Measurements from ENCODE around the gene FLNA. TPM values are rescaled to one million over a fixed set of nuclear protein-coding genes. Genes with fewer than 3 reads are reported as not detected.
A peak's percentile ranks its signal among the peaks of the same experiment; 100 is the strongest.

FLNA gene
- total and polyA plus RNA-seq, 9 of the 15 experiments (the other 6 are each of a cell fraction or from before 2014, with no cell fraction given) = 6.2 to 735 (median 135) TPM

DNA sequence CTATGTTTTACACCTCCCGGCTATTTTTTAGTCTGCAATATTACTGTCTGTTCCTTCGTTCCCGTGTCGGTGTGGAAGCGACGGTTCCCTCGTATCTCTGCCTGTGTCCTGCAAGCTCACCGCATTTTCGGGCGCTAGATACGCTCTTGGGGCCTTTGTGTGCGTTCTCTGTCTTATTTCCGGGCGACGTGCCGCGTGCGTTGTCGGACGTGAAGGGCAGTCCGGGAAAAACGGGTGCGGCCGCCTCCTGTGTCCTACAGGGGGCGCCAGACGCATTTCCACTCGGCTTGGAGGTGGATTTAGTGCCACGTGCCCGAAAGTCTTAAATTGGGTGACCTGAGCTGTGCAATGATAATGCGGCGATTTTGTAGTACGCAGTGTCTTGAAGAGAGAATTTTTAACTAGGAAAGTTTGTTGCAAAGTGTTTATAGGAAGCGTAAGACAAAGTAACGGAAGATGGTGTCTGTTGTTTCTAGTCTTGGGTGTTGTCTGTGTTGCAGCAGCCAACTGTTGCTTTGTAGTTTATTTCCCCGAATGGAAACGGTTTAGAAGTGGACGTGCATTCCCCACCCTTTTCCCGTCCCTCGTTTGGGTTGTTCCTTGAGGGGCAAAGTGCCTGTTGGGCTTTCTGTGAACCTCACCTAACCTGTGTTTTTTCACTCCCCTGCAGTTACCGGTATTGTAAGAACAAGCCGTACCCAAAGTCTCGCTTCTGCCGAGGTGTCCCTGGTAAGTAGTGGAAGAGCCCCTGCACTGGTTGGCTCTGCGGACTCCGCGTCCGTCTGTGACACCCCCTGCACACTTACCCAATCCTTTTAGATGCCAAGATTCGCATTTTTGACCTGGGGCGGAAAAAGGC is 24.5 kb upstream of the FLNA start (continued):
- TF ChIP-seq, protein P1, sequence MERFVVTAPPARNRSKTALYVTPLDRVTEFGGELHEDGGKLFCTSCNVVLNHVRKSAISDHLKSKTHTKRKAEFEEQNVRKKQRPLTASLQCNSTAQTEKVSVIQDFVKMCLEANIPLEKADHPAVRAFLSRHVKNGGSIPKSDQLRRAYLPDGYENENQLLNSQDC (CRISPR knock-in tag; IDR thresholded peaks at IDR 0.05) = no peak
- TF ChIP-seq BCOR (IDR thresholded peaks at IDR 0.05) = no peak; the same call in 1 of the 2 replicates

DNA sequence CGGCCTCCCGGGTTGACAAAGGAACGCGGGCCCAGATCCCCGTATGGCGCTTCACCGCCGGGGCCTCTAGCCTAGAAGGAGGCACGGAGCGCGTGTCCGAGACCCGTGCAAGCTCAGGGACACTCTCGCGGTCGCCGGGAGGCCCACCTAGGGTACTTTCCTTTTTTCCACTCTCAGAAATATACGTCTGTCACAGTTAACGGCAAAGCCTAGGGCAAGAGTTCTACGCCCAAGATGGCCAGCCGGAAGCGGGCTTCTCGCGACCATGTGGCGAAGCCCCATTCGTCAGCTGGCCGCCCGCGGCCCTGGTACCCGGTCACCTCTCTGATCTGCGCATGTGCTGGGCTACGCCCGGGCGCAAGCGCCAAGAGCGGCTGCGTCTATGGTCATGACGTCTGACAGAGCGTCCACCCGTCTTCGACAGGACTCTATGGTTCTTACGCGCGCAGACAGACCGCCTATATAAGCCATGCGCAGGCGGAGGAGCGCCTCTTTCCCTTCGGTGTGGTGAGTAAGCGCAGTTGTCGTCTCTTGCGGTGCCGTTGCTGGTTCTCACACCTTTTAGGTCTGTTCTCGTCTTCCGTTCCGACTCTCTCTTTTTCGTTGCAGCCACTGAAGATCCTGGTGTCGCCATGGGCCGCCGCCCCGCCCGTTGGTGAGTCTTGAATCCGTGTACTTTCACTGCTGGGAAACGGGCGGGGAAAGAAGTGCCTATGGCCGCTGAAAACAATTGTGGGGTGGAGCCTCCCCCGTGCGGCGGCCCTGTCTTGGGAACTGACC is 23.6 kb upstream of the FLNA start, which contains the start of gene RPL10:
RPL10 (plus strand) TSS at position 490 of the 780 bp plus-strand sequence; CDS start at position 633, 143 bp downstream.
- Histone ChIP-seq H3K9me3 (replicated peaks; ENCODE audit: control insufficient read depth, insufficient read depth, low read depth, low read length) (no peaks in the 10 kb centered on the region; the same call in 1 of the 2 replicates), H3K9ac (ENCODE audit: insufficient read depth in 1 of 2, low read depth in 2 of 2, low read length in 2 of 2) (peak within 1 kb of the TSS; percentile 95 to 98), H3K4me1 (replicated peaks in 1 of 2; ENCODE audit: control insufficient read depth in 2 of 2, insufficient read depth in 2 of 2, low read length in 2 of 2) (peaks cover 5 to 18% of the 10 kb centered on the region in 2 experiments; a peak in 3 of 5 replicates), H2AFZ (ENCODE audit: low read depth, low read length) (peak within 1 kb of the TSS; percentile 85), H3K79me2 (ENCODE audit: control insufficient read depth, insufficient read depth, low read length) (peaks cover 42% of the 10 kb centered on the region), H3K27me3 (ENCODE audit: control insufficient read depth in 2 of 2, insufficient read depth in 2 of 2, low read length in 2 of 2) (no peaks in the 10 kb centered on the region), H4K20me1 (replicated peaks; ENCODE audit: control insufficient read depth, insufficient read depth, low read length) (peaks cover 13% of the 10 kb centered on the region), H3K27ac (ENCODE audit: extremely low read depth, low read depth, low read length) (peak within 1 kb of the TSS; percentile 97), H3K4me3 (peak within 1 kb of the TSS; percentile 76), H3K4me2 (ENCODE audit: insufficient read depth, low read length) (peak within 1 kb of the TSS; percentile 97), H3K36me3 (ENCODE audit: control insufficient read depth, insufficient read depth, low read length) (peaks cover 35% of the 10 kb centered on the region), H3K9me1 (ENCODE audit: control insufficient read depth, insufficient read depth, low read length) (no peaks in the 10 kb centered on the region)
- ATAC-seq = peak; percentile 69
- DNase-seq (ENCODE audit: extremely low read depth in 1 of 4, low spot score in 3 of 4) = peak; percentile 89 to 98 (median 94)
- in situ Hi-C loops (cut with MboI) (no loop called here), intact Hi-C loops (cut with micrococcal nuclease) (loop anchor here (5.0 kb wide), 1 partner anchor 89 kb away; the partner anchor contains the start of gene UBL4A)
- BruUV-seq (replicated peaks) = no TSS peak
- FAIRE-seq = peak; percentile 93
- WGBS (ENCODE audit: insufficient coverage, low coverage, missing lambda C conversion rate) = 0% methylated on average over 44 of the region's 69 CpGs
- ChIA-PET CTCF (ENCODE audit: low intra/inter-chr PET ratio) (interaction anchor here (3.3 kb wide), 1 partner anchor 137 kb away, joined by 17 read pairs; no protein-coding TSS in a partner anchor), POLR2A (interaction anchor here (0.5 to 6.0 kb wide), 31 partner anchors 12 to 148 kb away, joined by 3 to 85 read pairs (median 5); partner anchors contain the start of genes ATP6AP1, DNASE1L1, EMD and FAM50A)
- TF ChIP-seq, protein P2, sequence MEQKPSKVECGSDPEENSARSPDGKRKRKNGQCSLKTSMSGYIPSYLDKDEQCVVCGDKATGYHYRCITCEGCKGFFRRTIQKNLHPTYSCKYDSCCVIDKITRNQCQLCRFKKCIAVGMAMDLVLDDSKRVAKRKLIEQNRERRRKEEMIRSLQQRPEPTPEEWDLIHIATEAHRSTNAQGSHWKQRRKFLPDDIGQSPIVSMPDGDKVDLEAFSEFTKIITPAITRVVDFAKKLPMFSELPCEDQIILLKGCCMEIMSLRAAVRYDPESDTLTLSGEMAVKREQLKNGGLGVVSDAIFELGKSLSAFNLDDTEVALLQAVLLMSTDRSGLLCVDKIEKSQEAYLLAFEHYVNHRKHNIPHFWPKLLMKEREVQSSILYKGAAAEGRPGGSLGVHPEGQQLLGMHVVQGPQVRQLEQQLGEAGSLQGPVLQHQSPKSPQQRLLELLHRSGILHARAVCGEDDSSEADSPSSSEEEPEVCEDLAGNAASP (IDR thresholded peaks at IDR 0.05) = no peak
- peak; percentile 97 for TF ChIP-seq GTF2E2 (tag; IDR thresholded peaks at IDR 0.05)
- 0 out of 2 replicates have a peak, but pooled peaks have one; percentile 39 for TF ChIP-seq RFX5 (IDR thresholded peaks at IDR 0.05; ENCODE audit: low read depth, low read length)
- TF ChIP-seq, protein P3, sequence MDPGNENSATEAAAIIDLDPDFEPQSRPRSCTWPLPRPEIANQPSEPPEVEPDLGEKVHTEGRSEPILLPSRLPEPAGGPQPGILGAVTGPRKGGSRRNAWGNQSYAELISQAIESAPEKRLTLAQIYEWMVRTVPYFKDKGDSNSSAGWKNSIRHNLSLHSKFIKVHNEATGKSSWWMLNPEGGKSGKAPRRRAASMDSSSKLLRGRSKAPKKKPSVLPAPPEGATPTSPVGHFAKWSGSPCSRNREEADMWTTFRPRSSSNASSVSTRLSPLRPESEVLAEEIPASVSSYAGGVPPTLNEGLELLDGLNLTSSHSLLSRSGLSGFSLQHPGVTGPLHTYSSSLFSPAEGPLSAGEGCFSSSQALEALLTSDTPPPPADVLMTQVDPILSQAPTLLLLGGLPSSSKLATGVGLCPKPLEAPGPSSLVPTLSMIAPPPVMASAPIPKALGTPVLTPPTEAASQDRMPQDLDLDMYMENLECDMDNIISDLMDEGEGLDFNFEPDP (CRISPR knock-in tag; IDR thresholded peaks at IDR 0.05) = no peak
- TF ChIP-seq ZNF133 (CRISPR knock-in tag; IDR thresholded peaks at IDR 0.05) = no peak
- no peak for TF ChIP-seq ZNF174 (CRISPR knock-in tag; IDR thresholded peaks at IDR 0.05)
- TF ChIP-seq, protein P4, sequence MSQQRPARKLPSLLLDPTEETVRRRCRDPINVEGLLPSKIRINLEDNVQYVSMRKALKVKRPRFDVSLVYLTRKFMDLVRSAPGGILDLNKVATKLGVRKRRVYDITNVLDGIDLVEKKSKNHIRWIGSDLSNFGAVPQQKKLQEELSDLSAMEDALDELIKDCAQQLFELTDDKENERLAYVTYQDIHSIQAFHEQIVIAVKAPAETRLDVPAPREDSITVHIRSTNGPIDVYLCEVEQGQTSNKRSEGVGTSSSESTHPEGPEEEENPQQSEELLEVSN (IDR thresholded peaks at IDR 0.05; ENCODE audit: borderline replicate concordance in 1 of 2, extremely low read depth in 1 of 2, insufficient read depth in 1 of 2, insufficient read length in 1 of 2, low read depth in 1 of 2, low read length in 1 of 2, poor library complexity in 1 of 2, severe bottlenecking in 1 of 2) = peak; percentile 82 to 90
- 0 out of 2 replicates have a peak, but pooled peaks have one; percentile 56 for TF ChIP-seq ZNF263 (CRISPR knock-in tag; IDR thresholded peaks at IDR 0.05; ENCODE audit: borderline replicate concordance)
- TF ChIP-seq ETV5 (CRISPR knock-in tag; IDR thresholded peaks at IDR 0.05; ENCODE audit: low read depth) = peak; percentile 94
- peak; percentile 87 for TF ChIP-seq MBD2 (IDR thresholded peaks at IDR 0.05; ENCODE audit: borderline replicate concordance, low read depth)
- peak; percentile 98 for TF ChIP-seq POLR2G (IDR thresholded peaks at IDR 0.05; ENCODE audit: low read depth, low read length)
